GM19324 (cell line): ENCODE results near the gene SYT14.
"Not testable (repeated sequence)": the region's sequence is repeated elsewhere in the genome, so short reads cannot be mapped to it uniquely, and the experiment has no call there.

ENCODE experiments used
- ATAC-seq: cut with Tn5 transposase; IDR thresholded peaks from one replicate; pipeline ENCODE4 v1.9.1; 2021; ENCODE audit warnings: mild to moderate bottlenecking, moderate library complexity; ENCODE audit not compliant: unreplicated experiment, low FRiP score

The SYT14 gene

GRCh38 chr1:210022044-210022443 lies 84.0 kb downstream of the SYT14 start:
- ATAC-seq = no peak

GRCh38 chr1:210024282-210024681 lies 86.3 kb downstream of the SYT14 start:
- ATAC-seq = no peak

- no peak for ATAC-seq
Measured at GRCh38 chr1:210024996-210025395, 87.0 kb downstream of the SYT14 start.

- ATAC-seq = no peak
Measured at GRCh38 chr1:210025870-210026269, 87.9 kb downstream of the SYT14 start.

GRCh38 chr1:210027994-210028393 lies 90.0 kb downstream of the SYT14 start:
- no peak for ATAC-seq

GRCh38 chr1:210031473-210031872 lies 93.5 kb downstream of the SYT14 start:
- ATAC-seq = no peak

GRCh38 chr1:210043058-210043457 lies 105.0 kb downstream of the SYT14 start:
- ATAC-seq = no peak

GRCh38 chr1:210049616-210050015 lies 111.6 kb downstream of the SYT14 start:
- ATAC-seq = no peak

- ATAC-seq = not testable (repeated sequence)
Measured at GRCh38 chr1:210050491-210050890, 112.5 kb downstream of the SYT14 start.

- no peak for ATAC-seq
Measured at GRCh38 chr1:210053126-210053525, 115.1 kb downstream of the SYT14 start.

GRCh38 chr1:210057593-210057992 lies 119.6 kb downstream of the SYT14 start:
- ATAC-seq = no peak

GRCh38 chr1:210061992-210062391 lies 124.0 kb downstream of the SYT14 start:
- no peak for ATAC-seq

- no peak for ATAC-seq
Measured at GRCh38 chr1:210070531-210070930, 132.5 kb downstream of the SYT14 start.

- ATAC-seq = no peak
Measured at GRCh38 chr1:210072129-210072528, 134.1 kb downstream of the SYT14 start.

GRCh38 chr1:210072896-210073504 lies 135.0 kb downstream of the SYT14 start:
- ATAC-seq = no peak

- ATAC-seq = no peak
Measured at GRCh38 chr1:210074904-210075303, 136.9 kb downstream of the SYT14 start.

- ATAC-seq = no peak
Measured at GRCh38 chr1:210076620-210077019, 138.6 kb downstream of the SYT14 start.

- no peak for ATAC-seq
Measured at GRCh38 chr1:210081494-210081893, 143.5 kb downstream of the SYT14 start.

- ATAC-seq = no peak
Measured at GRCh38 chr1:210085359-210085758, 147.3 kb downstream of the SYT14 start.

- ATAC-seq = no peak
Measured at GRCh38 chr1:210087058-210087457, 149.0 kb downstream of the SYT14 start.

GRCh38 chr1:210089855-210090254 lies 151.8 kb downstream of the SYT14 start:
- ATAC-seq = no peak

- no peak for ATAC-seq
Measured at GRCh38 chr1:210092366-210092765, 154.3 kb downstream of the SYT14 start.

- ATAC-seq = no peak
Measured at GRCh38 chr1:210093461-210093860, 155.4 kb downstream of the SYT14 start.
